DMS 273 (cell line): ENCODE measurements around the gene NUP107.

Source experiments
- DNase-seq: peaks from one replicate; lab custom pipeline; 2025; ENCODE audit not compliant: unreplicated experiment; lab: John Stamatoyannopoulos, UW

Gene NUP107

DNA sequence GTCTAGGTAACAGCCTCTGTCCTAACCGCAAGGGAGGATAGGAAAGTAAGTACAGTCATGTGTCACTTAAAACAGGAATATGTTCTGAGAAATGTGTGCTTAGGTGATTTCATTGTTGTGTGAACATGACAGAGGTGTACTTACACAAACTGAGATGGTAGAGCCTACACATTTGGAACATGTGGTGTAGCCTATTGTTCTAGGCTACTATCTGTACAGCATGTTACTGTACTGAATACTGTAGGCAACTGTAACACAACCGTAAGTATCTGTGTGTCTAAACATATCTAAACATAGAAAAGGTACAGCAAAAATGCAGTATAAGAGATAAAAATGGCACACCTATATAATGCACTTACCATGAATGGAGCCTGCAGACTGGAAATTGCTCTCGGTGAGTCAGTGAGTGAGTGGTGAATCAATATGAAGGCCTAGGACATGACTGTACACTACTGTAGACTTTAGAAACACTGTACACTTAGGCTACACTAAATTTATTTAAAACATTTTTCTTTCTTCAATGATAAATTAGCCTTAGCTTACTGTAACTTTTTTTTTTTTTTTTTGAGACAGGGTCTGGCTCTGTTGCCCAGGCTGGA, 108.0 kb downstream of the NUP107 start:
- no peak for DNase-seq
